GM21528 (cell line): Measurements from ENCODE around the gene PECR.

Source experiments
- ATAC-seq: cut with Tn5 transposase; IDR thresholded peaks from one replicate; pipeline ENCODE4 v1.9.1; 2021; ENCODE audit warnings: mild to moderate bottlenecking, moderate library complexity; ENCODE audit not compliant: unreplicated experiment, low FRiP score

PECR gene

GRCh38 chr2:216072473-216072872, 9.1 kb downstream of the PECR start:
- no peak for ATAC-seq

DNA sequence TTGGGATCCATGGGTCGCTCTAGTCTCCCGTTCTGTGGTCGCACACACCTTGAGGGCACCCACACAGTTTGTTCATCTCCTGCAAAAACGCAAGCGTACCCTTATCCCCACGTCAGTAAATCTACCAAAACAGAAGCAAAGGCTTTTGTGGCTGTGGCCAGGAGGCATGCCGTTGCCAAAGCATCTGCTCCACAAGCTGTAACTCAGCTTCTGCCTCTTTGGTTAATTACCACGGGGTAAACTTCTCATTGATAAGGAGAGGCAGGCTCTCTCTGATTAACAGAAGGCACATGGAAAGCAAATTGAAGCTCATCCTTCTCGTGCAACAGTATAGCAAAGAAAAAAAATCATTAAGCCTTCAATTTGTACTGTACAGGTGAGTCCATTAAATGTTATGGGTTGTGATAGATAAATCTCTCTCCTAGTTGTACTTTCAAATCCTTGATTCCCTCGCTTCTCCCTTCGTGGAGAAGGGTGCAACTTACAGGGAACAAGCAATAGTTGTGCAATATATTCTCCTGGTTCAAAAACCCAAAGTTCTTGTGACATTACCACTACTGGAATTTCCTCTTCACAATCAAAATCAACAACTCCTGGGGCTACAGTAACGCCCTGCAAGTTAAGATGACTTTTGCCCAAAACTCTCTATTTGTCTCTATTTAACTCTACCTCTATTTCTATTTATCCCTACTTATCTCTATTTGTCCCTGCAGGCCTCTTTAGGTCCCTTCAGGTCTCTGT, 10.3 kb downstream of the PECR start:
- no peak for ATAC-seq

- no peak for ATAC-seq
Measured at GRCh38 chr2:216070195-216070594, 11.4 kb downstream of the PECR start.

DNA sequence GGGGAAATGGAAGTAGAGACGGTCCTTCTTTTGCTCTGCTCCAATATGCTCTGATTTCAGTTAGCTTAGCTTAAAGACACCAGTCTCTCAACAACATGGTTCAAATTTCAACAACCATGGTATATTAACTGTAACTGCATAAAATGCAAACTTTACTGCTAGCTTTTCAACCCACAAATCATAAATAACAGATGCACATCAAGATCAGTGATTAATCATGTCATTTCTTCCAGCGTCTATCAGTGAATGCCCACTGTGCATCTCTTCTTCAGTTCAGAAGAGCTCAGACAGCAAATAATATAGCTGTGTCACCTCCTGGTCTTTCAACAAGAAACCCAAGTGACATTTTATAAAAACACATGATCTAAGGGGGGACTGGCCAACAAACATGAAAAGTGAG, 12.6 kb downstream of the PECR start:
- no peak for ATAC-seq

DNA sequence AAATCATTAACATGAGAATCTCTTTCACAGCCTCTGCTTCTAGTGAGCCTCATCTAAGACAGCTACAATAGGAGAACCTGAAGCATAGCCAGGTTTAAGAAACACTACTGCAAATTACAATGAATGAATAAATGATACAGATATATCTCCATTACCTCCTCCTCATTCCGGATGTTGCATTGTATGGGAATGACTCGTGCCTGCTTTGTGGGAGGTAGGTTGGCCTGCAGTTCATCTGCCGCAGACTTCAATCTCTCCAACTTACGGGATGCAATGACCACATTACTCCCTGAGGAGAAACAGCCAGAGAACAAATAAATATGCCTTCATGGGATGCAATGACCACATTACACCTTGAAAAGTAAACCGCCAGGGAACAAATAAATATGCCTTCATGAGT, 15.4 kb downstream of the PECR start:
- ATAC-seq, result no peak

GRCh38 chr2:216064665-216065064, 16.9 kb downstream of the PECR start:
- ATAC-seq, result no peak

GRCh38 chr2:216064014-216064630, 17.5 kb downstream of the PECR start:
- ATAC-seq, result no peak

GRCh38 chr2:216059233-216059834, 22.3 kb downstream of the PECR start:
- ATAC-seq, result no peak

- ATAC-seq, result peak; percentile 88
Measured at GRCh38 chr2:216057688-216058193, 23.9 kb downstream of the PECR start.

- no peak for ATAC-seq
Measured at GRCh38 chr2:216056739-216057138, 24.9 kb downstream of the PECR start.

- no peak for ATAC-seq
Measured at GRCh38 chr2:216055680-216056079, 25.9 kb downstream of the PECR start.

DNA sequence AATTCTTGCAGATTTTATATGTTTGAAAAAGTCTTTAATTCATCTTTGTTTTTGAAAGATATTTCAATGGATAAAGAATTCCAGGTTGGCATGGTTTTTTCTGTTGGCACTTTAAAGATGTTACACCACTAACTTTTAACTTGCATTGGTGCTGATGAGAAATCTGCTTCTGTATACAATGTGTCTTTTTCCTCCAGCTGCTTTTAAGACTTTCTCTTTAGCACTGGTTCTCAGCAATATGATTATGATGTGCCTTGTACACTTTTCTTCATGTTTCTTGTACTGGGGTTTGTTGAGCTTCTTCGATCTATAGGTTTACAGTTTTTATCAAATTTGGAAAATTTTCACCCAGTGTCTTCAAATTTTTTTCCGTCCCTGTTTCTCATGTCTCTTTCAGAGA, 29.2 kb downstream of the PECR start:
- no peak for ATAC-seq

DNA sequence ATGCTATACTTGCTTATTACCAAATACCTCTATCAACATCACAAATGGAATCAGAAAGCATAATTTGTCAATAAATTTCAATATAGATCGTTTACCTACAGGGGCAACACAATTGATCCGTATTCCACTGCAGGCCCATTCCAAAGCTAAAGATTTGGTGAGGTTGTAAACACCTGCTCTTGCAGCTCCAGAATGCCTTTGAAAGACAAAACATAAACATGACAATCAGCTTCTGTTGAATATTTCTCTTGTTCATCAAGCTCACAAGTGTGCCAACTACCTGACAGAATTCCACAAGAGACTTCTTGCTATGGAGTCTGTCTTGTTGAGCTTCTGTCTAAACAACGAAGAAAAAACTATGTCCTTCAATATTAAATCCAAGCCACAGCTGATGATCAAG, 30.3 kb downstream of the PECR start:
- no peak for ATAC-seq

DNA sequence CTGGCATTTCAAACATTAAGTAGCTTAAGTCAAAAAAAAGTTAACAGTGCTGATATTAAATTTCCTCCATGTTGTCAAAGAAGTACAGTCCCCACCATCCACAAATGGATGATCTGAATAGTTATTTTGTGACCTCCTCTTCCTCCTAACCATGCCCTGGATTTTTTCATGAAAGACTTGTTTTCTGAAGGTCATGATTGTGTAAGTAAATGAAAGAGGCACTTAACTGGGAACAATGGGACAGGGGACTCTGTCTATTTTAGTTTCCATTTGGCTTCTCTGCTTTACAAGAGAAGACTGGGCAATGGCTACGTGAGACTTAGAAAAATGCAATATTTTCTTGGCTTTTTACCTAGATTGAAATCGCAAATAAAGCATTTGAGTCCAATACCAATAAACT, 32.2 kb downstream of the PECR start:
- no peak for ATAC-seq

DNA sequence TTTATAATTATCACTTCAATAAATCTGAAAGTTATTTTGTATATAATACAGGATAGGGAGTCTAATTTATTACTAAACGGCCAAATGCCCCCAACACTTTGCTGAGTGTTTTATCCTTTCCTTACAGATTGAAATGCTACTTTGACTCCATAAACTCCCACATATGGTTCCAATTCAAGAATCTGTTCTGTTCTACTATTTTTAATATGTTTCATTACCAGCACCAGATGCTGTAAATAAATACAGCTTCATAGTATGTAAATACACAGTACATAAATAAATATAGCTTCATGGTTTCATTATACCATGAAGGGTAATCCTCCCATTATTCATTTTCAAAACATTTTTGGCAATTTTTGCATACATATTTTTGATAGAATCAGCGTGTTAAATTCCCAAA, 34.2 kb downstream of the PECR start:
- no peak for ATAC-seq

- peak; percentile 85 for ATAC-seq
Measured at GRCh38 chr2:216044883-216045486, 36.6 kb downstream of the PECR start.

DNA sequence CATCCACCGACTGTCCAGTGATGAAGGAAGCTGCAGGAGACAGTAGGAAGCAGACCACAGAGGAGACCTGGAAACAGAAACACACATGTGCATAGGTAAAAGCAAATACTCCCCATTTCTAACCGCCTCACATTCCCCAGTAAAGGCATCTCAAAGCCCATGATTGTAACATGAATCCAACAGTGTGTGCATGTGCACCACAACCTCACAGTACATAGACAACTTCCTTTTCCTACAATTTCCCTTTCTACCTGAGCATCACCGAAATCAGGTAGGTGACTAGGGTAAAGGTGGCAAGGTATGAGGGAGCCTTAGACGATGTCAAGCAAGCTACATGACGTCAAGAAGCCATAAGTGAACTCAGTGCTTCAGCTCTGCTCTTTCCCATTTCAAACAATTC, 37.7 kb downstream of the PECR start:
- ATAC-seq, result no peak

GRCh38 chr2:216041438-216041837, 40.2 kb downstream of the PECR start:
- no peak for ATAC-seq

- ATAC-seq, result no peak
Measured at GRCh38 chr2:216039918-216040317, 41.7 kb downstream of the PECR start.

GRCh38 chr2:216034065-216034464, 47.5 kb downstream of the PECR start:
- peak; percentile 40 for ATAC-seq

DNA sequence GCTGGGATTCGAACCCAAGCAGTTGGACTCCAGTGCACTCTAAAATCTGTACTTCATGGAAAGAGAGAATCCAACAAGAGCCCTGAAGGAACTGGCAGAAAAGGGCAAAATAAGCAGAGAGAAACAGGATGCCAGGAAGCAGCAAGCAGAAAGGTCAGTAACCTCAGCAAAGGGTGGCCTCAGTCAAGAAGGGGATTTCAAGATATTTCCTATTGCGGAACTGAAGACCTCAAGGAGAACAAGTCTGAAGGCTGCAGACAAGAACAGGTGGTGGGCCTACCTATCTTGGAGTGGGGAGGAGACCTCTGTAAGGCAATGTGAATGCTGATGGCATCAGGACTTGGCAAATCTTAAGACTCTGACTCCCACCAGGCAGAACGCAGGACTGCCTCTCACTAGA, 48.2 kb downstream of the PECR start:
- ATAC-seq, result no peak
